AG10803 (cell line): ENCODE results near the gene CHURC1.

Source experiments
- DNase-seq: peaks from one replicate; pipeline ENCODE4 v3.0.0; 2010; ENCODE audit warnings: low read depth
- H3K4me3 ChIP-seq: 2 replicates; pipeline ENCODE4 v1.5.1; 2011; ENCODE audit warnings: mild to moderate bottlenecking, low read length, control low read depth
- TF ChIP-seq, protein P1 (sequence below): conservative IDR thresholded peaks from 2 replicates; pipeline ENCODE4 v1.5.1; 2011; ENCODE audit warnings: mild to moderate bottlenecking, low read length, control low read depth, inconsistent platforms

Gene CHURC1

DNA sequence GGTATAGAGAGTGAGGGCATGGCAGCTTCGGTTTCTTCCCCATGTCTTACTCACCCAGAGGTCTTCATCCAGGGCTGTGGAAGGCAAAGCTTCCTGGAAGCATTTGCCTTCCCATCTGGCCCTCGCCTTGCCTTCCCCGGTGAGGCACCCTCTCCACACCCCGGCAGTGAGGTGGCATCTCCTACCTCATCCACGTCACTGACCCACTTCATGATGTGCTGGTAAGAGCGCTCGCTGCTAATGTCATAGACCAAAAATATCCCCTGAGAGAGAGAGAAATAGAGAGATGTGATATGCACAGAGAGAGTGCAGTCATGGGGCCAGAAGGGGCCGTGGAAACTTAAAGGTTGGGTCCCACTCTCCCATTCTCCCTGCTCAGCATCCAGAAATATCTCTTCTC lies 36.6 kb downstream of the CHURC1 start:
- TF ChIP-seq, protein P1, sequence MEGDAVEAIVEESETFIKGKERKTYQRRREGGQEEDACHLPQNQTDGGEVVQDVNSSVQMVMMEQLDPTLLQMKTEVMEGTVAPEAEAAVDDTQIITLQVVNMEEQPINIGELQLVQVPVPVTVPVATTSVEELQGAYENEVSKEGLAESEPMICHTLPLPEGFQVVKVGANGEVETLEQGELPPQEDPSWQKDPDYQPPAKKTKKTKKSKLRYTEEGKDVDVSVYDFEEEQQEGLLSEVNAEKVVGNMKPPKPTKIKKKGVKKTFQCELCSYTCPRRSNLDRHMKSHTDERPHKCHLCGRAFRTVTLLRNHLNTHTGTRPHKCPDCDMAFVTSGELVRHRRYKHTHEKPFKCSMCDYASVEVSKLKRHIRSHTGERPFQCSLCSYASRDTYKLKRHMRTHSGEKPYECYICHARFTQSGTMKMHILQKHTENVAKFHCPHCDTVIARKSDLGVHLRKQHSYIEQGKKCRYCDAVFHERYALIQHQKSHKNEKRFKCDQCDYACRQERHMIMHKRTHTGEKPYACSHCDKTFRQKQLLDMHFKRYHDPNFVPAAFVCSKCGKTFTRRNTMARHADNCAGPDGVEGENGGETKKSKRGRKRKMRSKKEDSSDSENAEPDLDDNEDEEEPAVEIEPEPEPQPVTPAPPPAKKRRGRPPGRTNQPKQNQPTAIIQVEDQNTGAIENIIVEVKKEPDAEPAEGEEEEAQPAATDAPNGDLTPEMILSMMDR, result no peak
- no peak for DNase-seq
- no peak overlapping the region for H3K4me3 ChIP-seq

DNA sequence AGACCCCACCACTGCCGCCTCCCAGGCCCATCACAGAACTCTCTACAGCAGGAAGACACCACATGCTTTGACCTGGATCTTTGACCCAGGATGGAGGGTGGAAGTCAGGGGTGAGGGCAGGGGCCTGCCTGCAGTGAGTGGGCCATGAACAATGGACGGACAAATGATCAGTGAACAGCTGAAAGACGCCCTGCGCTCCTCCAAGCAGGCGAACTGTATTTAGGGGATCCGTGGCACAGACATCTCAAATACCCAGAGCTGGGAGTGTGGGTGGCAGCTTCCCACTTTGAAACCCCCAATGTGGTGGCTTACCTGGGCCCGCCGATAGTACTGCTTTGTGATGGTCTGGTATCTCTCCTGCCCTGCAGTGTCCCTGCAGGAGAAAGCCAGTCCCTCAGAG lies 37.0 kb downstream of the CHURC1 start:
- TF ChIP-seq, protein P1, result no peak
- no peak for DNase-seq
- H3K4me3 ChIP-seq, result no peak overlapping the region

DNA sequence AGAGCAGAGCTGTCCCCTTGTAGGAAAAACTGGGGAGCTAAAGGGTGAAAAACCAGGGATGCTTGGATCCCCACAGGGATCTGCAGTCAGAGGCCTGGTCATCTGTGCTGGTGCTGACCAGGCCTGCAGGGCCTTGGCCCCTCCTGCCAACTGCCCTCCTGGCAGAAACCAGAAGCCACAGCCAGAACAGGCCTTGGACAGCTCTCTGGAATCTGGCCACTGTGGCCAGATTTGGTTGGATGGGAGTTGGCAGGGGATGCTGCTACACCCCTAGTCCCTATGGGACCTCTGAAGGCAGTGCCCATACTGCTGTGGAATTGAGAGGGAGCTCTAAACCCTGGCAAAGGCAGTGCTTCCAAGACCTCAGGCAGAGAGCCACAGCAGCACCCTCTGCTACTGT lies 37.5 kb downstream of the CHURC1 start:
- TF ChIP-seq, protein P1, result no peak
- no peak overlapping the region for H3K4me3 ChIP-seq
- DNase-seq, result no peak

DNA sequence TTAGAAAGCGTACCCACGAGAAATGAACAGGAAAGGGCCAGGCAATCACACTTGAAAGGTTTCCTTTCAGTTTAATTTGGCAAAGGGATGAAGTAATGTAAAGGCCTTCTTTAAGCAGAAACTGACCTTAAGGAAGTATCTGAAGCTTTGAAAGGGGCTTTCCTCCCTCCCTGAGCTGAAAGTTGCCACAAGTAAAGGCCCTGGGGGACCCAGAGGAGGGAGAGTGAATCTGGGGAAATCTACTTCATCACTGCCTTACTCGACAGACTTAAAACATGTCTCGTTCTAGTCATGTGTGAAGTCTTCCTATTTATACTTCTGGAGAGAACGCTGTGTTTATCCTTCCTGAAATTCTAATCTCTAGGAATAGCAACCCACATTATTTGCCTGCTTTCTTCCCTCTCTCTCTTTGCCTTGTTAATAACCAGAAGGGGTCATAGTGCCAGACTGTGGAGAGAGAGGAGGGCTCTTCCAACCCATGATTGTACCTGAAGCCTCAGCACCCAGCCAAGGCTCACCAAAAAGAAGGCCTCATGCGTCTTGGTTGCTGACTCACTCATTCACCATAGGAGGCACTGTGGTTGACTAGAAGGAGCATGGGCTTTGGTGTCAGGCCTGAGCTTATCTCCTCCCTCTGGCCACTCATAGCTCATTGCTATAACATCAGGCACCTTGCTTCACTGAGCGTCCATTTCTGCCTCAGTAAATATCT lies 38.5 kb downstream of the CHURC1 start:
- no peak overlapping the region for H3K4me3 ChIP-seq
- TF ChIP-seq, protein P1, result peak; percentile 12; the same call in 1 of the 2 replicates
- DNase-seq, result no peak

DNA sequence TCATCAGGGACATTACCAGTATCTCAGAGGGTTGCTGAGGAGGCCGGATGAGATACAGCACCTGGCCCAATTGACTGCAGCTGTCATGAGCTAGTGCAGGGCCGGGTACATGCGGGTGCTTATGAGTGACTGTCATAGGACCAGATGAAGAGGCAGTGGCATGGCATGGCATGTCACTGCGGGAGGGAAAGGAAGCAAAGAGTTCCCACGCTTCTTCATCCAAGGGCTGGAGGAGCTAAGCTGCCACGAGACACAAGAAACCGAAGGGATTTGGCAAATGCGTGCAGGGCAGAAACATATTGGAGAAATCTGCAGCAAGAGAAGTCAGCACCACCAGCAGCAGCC lies 39.0 kb downstream of the CHURC1 start:
- no peak overlapping the region for H3K4me3 ChIP-seq
- DNase-seq, result no peak
- TF ChIP-seq, protein P1, result no peak

DNA sequence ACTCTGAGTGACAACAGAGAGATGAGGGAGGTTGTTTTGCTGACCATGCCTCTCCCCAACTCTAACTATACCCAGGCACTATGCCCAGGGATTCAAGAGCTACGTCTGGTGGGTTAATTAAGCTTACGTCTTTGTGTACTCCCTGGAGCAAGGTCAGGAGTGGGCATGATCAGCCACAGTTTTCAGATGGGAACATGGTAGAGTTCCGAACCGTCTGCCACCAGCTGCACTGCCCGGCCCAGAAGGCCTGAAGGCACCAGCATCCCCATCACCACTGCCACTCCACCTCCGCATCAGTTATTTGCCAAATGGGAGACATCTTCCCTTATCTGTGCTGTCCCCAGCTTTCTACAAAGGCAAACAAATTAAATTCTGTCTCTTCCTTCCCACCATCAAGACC lies 39.4 kb downstream of the CHURC1 start:
- H3K4me3 ChIP-seq, result no peak overlapping the region
- DNase-seq, result no peak
- TF ChIP-seq, protein P1, result no peak

DNA sequence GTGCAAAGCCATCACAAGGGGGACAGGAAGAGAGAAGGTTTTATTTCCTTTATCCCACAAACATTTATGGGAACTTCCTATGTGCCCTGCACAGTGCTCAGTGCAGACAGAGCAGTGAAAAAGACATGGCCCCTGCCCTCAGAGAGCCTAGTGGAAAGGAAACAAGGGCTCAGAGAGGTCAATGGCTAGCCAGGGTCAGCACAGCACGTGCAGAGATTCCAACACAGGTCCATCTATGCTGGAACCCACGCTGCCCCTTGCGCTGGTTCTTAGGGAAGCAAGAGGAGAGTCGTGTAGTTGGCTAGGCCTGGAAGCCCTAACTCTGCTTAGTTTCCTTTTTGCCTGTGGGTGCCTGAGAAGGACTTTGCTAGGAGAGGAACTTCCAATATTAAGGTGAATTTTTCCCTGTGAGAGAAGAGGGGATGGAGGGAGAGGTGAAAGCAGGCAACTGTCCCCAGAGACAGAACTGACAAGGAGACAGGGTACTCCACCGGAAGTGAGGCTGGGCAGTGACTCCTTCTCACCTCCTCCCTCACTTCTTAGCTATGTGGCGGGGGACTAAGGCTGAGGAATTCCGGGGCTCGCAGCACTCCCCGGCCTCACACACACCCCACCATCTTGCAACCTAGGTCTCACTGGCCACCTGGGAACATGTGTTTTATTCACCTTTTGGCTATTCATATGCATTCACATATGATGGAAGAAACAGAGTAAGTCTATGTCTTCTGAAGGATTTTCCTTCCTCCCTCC lies 40.4 kb downstream of the CHURC1 start:
- DNase-seq, result no peak
- TF ChIP-seq, protein P1, result no peak
- no peak overlapping the region for H3K4me3 ChIP-seq
